GM06990 (cell line): Measurements from ENCODE around the gene MINK1.

Experiments used
- DNase-seq: peaks from one replicate; pipeline ENCODE4 v3.0.0-alpha.2; 2011; ENCODE audit not compliant: insufficient read length; ENCODE audit errors: extremely low read depth
- H3K27me3 ChIP-seq: replicated peaks from 2 replicates; pipeline ENCODE4 v1.6.0; 2011; ENCODE audit warnings: low read length; ENCODE audit not compliant: control insufficient read depth, insufficient read depth
- H3K36me3 ChIP-seq: 2 replicates; pipeline ENCODE4 v1.5.1; 2011; ENCODE audit warnings: low read length; ENCODE audit not compliant: control insufficient read depth, insufficient read depth
- H3K4me3 ChIP-seq: replicated peaks from 2 replicates; pipeline ENCODE4 v1.5.1; 2011; ENCODE audit warnings: low read depth, mild to moderate bottlenecking, control low read depth, low read length
- TF ChIP-seq, protein P1 (sequence below): IDR thresholded peaks from 2 replicates; pipeline ENCODE4 v1.5.1; 2011; ENCODE audit warnings: low read length, control low read depth, mild to moderate bottlenecking, inconsistent platforms; ENCODE audit not compliant: insufficient read depth, poor library complexity, severe bottlenecking

MINK1 gene

DNA sequence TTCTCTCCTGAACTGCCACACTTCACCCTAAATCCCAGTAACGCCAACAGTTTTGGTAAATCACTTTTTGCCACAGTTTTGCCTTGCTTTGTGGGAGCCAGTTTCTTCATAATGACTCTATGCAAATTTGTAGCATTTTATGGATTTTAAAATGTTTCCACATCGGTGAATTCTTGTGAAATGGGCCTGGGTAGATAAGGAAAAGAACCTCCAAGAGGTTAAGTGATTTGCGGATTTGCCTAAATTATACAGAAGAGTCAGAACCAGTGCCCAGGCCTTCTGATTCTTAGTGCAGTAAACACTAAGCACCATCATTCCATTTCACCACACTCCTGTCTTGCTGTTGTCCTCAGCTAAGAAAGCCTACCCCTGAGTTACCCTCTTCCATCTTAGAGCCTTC, 17.9 kb downstream of the MINK1 start:
- TF ChIP-seq, protein P1, sequence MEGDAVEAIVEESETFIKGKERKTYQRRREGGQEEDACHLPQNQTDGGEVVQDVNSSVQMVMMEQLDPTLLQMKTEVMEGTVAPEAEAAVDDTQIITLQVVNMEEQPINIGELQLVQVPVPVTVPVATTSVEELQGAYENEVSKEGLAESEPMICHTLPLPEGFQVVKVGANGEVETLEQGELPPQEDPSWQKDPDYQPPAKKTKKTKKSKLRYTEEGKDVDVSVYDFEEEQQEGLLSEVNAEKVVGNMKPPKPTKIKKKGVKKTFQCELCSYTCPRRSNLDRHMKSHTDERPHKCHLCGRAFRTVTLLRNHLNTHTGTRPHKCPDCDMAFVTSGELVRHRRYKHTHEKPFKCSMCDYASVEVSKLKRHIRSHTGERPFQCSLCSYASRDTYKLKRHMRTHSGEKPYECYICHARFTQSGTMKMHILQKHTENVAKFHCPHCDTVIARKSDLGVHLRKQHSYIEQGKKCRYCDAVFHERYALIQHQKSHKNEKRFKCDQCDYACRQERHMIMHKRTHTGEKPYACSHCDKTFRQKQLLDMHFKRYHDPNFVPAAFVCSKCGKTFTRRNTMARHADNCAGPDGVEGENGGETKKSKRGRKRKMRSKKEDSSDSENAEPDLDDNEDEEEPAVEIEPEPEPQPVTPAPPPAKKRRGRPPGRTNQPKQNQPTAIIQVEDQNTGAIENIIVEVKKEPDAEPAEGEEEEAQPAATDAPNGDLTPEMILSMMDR = no peak

DNA sequence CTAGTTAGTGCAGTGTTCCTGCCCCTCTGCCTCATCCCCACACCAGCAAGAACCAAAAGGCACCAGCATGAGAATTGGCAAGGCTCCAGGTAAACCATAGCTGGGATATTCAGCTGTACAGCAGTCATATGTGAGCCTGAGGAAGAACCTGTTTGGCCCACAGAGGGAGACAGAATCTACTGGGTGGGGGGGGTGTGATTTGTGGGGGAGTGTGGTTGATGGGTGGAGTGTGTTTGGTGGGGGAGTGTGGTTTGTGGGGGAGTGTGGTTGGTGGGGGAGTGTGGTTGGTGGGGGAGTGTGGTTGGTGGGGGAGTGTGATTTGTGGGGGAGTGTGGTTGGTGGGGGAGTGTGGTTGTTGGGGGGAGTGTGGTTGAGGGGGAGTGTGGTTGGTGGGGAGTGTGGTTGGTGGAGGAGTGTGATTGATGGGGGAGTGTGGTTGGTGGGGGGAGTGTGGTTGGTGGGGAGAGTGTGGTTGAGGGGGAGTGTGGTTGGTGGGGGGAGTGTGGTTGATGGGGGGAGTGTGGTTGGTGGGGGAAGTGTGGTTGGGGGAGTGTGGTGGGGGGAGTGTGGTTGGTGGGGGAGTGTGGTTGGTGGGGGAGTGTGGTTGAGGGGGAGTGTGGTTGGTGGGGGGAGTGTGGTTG, 19.5 kb downstream of the MINK1 start:
- no peaks in the 10 kb centered on the region; the same call in 1 of the 2 replicates for H3K36me3 ChIP-seq
- H3K27me3 ChIP-seq = no peaks in the 10 kb centered on the region
- no peak overlapping the region for H3K4me3 ChIP-seq
- TF ChIP-seq, protein P1 = no peak
- no peak for DNase-seq

More for the DNA sequence above, 17.9 kb downstream of the MINK1 start:
- Histone ChIP-seq H3K27me3 (no peaks in the 10 kb centered on the region), H3K4me3 (no peak overlapping the region), H3K36me3 (no peaks in the 10 kb centered on the region; the same call in 1 of the 2 replicates)
- DNase-seq = no peak

DNA sequence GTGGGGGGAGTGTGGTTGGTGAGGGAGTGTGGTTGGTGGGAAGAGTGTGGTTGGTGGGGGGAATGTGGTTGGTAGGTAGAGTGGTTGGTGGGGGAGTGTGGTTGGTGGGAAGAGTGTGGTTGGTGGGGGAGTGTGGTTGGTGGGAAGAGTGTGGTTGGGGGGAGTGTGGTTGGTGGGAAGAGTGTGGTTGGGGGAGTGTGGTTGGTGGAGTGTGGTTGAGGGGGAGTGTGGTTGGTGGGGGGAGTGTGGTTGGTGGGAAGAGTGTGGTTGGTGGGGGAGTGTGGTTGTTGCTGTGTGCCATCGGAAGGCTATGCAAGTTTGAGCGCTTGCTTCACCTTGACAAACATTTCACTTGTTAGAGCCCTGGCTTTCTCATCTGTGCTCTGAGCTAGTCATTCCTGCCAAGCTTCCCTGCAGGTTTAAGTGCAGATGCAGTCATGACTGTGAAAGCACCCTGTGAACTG, 20.1 kb downstream of the MINK1 start:
- Histone ChIP-seq H3K4me3 (no peak overlapping the region), H3K27me3 (no peaks in the 10 kb centered on the region), H3K36me3 (no peaks in the 10 kb centered on the region; the same call in 1 of the 2 replicates)
- TF ChIP-seq, protein P1 = no peak
- no peak for DNase-seq

DNA sequence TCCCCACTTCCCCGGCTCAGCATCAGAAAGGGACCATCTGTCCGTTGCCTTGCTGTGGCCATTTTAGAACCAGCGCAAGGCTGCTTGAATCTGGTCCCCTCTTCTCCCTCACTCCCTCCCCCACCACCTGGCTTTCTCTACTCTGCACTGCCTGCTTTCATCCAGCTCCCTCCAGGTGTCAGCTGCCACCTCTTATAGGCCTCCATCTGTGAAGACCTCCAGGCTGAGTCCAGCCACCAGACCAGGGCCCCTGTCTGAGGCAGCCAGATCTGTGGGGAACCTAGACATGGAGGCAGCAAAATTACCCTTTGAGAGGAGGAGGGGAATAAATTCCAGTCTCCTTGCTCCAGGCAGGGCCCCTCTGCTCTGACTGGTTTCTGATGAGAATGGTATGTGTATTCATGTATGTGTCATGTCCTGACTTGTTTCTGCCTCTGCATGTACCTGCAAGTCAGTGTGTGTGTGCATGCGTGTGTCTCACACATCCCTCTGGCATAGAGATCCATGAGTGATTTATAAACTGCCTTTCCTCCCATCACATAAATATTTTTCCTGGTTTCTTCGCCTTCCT, 21.1 kb downstream of the MINK1 start:
- Histone ChIP-seq H3K36me3 (no peaks in the 10 kb centered on the region; the same call in 1 of the 2 replicates), H3K4me3 (no peak overlapping the region), H3K27me3 (no peaks in the 10 kb centered on the region)
- DNase-seq = no peak
- TF ChIP-seq, protein P1 = no peak

DNA sequence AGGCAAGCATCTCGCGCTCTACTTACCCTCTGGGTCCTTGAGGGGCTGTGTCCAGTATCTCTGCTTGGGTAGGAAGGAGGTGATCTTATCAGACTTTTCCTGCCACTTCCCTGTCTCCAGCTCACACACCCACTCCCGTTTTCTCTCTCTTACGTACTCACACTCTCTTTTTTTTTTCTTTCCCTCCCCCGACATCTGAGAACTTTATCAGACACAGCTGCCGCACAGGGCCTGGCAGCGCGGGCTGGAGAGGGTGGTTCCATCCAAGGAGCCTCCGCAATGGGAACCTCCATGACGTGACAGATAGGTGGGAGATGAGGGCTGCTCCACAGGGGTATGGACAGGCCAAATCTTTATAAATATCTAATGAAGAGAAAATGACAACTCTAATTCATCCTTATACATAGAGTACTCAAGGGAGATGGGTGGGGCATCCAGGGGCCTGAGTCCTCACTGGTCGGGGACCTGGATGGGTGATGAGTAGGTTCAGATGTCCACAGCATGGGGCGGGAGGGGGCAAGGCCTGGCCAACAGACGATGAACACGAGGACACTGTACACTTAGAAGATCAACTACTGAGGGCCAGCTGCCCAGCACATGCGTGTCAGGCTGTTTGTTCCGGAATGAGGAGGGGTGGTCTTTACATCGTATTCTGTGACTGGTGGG, 23.3 kb downstream of the MINK1 start:
- H3K36me3 ChIP-seq = peaks cover 3% of the 10 kb centered on the region
- TF ChIP-seq, protein P1 = no peak
- no peak overlapping the region for H3K4me3 ChIP-seq
- no peaks in the 10 kb centered on the region for H3K27me3 ChIP-seq
- no peak for DNase-seq
